Mesothelial cell of epicardium (in vitro differentiated cells): Measurements from ENCODE around the gene MDH1. TPM values are rescaled to one million over a fixed set of nuclear protein-coding genes. Genes with fewer than 3 reads are reported as not detected.

ENCODE experiments used
- DNase-seq, 2 experiments: peaks; one replicate each; pipeline ENCODE4 v3.0.0; 2021; ENCODE audit warnings: low spot score in 2 of 2; ENCODE audit not compliant: unreplicated experiment in 2 of 2
- H3K27ac Mint-ChIP-seq: 2 replicates; pipeline ENCODE4 v1.8.0; 2021; ENCODE audit warnings: mixed read lengths
- H3K27me3 Mint-ChIP-seq: 2 replicates; pipeline ENCODE4 v1.8.0; 2021; ENCODE audit warnings: low read depth, mixed read lengths
- H3K36me3 Mint-ChIP-seq: 2 replicates; pipeline ENCODE4 v1.8.0; 2021; ENCODE audit warnings: mixed read lengths
- H3K4me1 Mint-ChIP-seq: 2 replicates; pipeline ENCODE4 v1.8.0; 2021; ENCODE audit warnings: mixed read lengths
- H3K4me3 Mint-ChIP-seq: 2 replicates; pipeline ENCODE4 v1.8.0; 2021; ENCODE audit warnings: mild to moderate bottlenecking, moderate library complexity, mixed read lengths
- H3K9me3 Mint-ChIP-seq: 2 replicates; pipeline ENCODE4 v1.8.0; 2021; ENCODE audit warnings: mixed read lengths
- CTCF ChIP-seq: fragments of 200-600 bp; sonication (generic); IDR thresholded peaks from one replicate; pipeline ENCODE4 v1.5.0; 2021; ENCODE audit warnings: antibody characterized with exemption; ENCODE audit not compliant: unreplicated experiment
- total RNA-seq: library from RNA; stranded (reverse); gene quantifications from 3 replicates; pipeline ENCODE4 v1.2.1, GENCODE V29; 2021

The MDH1 gene
- 134 to 140 TPM (median 136 TPM) in 3 replicates for total RNA-seq

DNA sequence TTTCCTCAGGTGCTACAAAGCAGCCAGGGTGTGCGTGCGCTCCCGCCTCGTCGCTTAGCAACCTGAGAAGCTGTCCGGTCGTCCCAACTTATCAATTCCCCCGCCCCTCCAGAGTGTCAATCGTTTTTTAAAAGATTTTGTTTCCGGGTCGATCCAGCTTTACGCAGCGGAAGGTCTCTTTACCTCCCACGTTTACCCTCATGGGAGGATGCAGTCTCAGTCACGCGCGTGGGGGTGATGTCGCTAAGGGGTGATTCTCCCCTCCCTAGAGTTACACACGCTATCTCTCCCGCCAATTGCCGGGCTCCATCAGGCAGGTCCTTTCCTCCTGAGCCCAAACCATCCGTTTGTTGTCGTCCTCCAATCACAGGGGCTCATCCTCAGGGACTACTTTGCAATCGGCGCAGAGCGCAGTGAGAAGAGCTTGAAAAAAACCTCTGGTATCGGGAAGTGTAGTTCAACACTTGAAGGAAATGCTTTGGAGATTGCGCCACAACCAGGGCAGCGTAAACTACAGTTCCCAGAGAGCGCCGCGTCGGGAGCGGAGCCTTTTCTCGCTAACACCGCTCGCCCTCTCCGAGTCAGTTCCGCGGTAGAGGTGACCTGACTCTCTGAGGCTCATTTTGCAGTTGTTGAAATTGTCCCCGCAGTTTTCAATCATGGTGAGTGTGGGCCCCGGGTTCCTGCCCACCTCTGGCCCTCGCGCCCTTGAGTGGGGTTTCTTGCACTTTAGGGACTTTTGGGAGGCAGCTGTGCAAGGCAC is at the start of gene MDH1, which contains the start of gene WDPCP:
Gene MDH1 (plus strand): TSS at position 579 of the 763 bp plus-strand sequence. CDS start 81 bp downstream, at position 660.
Gene WDPCP (minus strand): TSS at position 93 of the 763 bp plus-strand sequence. CDS start 206 bp downstream, outside the sequence.
- peak; percentile 77 to 88 for DNase-seq
- TF ChIP-seq CTCF, result no peak
- Mint-ChIP-seq H3K9me3 (no peaks in the 10 kb centered on the region), H3K36me3 (no peaks in the 10 kb centered on the region), H3K4me1 (peaks cover 40% of the 10 kb centered on the region), H3K27me3 (no peaks in the 10 kb centered on the region), H3K27ac (peak within 1 kb of the TSS; percentile 97), H3K4me3 (peak within 1 kb of the TSS; percentile 95)

DNA sequence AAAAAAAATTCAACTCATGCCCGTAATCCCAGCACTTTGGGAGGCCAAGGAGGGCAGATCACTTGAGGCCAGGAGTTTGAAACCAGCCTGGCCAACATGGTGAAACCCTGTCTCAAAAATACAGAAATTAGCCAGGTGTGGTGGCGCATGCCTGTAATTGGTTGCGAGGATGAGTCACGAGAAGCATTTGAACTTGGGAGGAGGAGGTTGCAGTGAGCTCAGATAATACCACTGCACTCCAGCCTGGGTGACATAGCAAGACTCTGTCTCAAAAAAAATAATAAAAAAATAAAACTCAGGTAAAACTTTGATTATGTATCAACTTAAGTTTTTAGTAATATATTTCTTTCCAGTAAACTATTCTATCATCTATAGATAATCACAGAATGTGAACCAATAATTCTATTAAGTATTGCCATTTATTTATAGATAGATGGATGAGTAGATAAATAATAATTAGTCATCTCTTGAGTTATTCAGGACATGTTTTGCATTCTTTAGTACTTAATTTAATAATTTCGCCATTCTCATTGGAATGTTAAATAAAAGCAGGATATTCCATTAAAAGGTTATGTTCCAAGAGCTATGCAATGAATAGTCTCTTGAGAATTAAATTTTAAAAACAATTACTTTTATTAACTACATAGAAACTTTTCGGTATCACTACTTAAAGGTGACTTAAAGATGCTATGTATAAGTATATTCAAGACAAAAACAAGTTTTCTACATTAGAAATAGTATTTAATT is 49.2 kb upstream of the MDH1 start:
- H3K4me3 Mint-ChIP-seq, result no peak overlapping the region
- peaks cover 14% of the 10 kb centered on the region for H3K4me1 Mint-ChIP-seq
- peak overlapping the region; percentile 43 for H3K27ac Mint-ChIP-seq
- no peak for DNase-seq
- H3K9me3 Mint-ChIP-seq, result peaks cover 17% of the 10 kb centered on the region
- peaks cover 7% of the 10 kb centered on the region for H3K36me3 Mint-ChIP-seq
- TF ChIP-seq CTCF, result no peak
- no peaks in the 10 kb centered on the region for H3K27me3 Mint-ChIP-seq

- Mint-ChIP-seq H3K4me3 (no peak overlapping the region), H3K36me3 (peaks cover 10% of the 10 kb centered on the region), H3K27me3 (no peaks in the 10 kb centered on the region), H3K27ac (no peak overlapping the region), H3K9me3 (peaks cover 9% of the 10 kb centered on the region), H3K4me1 (peaks cover 18% of the 10 kb centered on the region)
- DNase-seq, result no peak
- TF ChIP-seq CTCF, result peak; percentile 45
Measured at GRCh38 chr2:63544017-63544627, 44.6 kb upstream of the MDH1 start.

DNA sequence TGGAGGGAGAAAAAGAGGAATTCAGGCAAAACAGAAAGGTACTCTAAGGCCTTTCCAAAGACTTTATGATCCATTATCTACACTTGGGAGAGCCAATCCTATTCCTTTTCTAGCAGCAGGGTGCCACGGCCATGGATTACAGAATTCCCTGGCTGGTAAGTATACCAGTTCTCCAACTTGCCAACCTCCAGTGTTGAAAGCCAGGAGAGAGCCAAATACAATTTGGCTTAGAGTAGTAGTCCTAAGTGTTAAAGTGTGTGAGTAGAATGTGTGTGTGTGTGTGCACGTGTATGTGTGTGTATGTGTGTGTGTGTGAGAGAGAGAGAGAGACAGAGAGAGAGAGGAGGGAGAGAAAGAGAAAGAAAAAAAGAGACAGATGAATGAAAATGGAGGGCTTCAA is 43.7 kb upstream of the MDH1 start:
- Mint-ChIP-seq H3K4me1 (peaks cover 20% of the 10 kb centered on the region), H3K27ac (peak overlapping the region; percentile 52), H3K27me3 (no peaks in the 10 kb centered on the region), H3K9me3 (peaks cover 12% of the 10 kb centered on the region), H3K4me3 (no peak overlapping the region), H3K36me3 (peaks cover 12% of the 10 kb centered on the region)
- DNase-seq, result no peak
- no peak for TF ChIP-seq CTCF

- peaks cover 35% of the 10 kb centered on the region for H3K4me1 Mint-ChIP-seq
- no peak for TF ChIP-seq CTCF
- peak overlapping the region; percentile 86 for H3K27ac Mint-ChIP-seq
- H3K36me3 Mint-ChIP-seq, result peaks cover 39% of the 10 kb centered on the region
- no peaks in the 10 kb centered on the region for H3K27me3 Mint-ChIP-seq
- H3K4me3 Mint-ChIP-seq, result no peak overlapping the region
- peaks cover 38% of the 10 kb centered on the region for H3K9me3 Mint-ChIP-seq
- DNase-seq, result no peak
Measured at GRCh38 chr2:63553049-63553448, 35.7 kb upstream of the MDH1 start.
